ENCODE measurements around the gene AVPI1.
"Not testable (repeated sequence)": the region's sequence is repeated elsewhere in the genome, so short reads cannot be mapped to it uniquely, and the experiment has no call there.

AVPI1 gene

DNA sequence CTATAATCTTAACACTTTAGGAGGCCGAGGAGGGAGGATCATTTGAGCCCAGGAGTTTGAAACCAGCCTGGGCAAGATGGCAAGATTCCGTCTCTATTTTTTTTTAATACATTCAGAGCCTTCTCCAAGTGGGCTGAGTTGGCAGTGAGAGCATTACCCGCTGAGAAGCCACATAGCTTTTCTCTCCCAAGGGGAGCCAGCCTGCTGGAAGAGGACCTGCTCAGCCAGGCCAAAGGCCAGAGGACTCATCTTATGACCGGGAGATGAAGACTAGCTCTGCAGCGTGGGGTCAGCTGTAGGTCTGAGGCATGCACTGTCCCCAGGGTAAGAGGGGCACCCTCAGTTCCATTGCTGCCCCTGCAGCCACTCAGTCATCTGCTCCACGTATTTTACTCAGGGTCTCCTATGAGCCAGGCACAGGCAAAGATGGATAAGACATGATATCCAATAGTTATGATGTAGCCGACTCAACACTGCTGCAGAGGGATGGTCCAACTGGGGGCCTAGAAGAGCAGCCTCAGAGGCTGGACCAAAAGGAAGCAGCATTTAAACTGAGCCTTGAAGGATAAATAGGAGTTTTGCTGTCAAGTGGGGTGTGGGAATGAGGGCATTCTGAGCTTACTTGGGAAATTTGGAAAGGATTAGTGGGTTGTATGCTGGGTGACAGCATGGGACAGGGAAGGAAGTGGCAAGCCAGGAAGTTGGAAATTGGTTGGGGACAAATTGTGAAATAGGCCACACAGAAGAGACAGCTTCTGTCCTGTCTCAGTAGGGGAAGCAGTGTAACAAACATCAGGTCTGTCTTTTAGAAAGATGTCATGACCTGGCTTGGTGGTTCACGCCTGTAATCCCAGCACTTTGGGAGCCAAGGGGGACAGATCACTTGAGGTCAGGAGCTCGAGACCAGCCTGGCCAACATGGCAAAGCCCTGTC, 24.9 kb upstream of the AVPI1 start:
- no peak for DNase-seq

DNA sequence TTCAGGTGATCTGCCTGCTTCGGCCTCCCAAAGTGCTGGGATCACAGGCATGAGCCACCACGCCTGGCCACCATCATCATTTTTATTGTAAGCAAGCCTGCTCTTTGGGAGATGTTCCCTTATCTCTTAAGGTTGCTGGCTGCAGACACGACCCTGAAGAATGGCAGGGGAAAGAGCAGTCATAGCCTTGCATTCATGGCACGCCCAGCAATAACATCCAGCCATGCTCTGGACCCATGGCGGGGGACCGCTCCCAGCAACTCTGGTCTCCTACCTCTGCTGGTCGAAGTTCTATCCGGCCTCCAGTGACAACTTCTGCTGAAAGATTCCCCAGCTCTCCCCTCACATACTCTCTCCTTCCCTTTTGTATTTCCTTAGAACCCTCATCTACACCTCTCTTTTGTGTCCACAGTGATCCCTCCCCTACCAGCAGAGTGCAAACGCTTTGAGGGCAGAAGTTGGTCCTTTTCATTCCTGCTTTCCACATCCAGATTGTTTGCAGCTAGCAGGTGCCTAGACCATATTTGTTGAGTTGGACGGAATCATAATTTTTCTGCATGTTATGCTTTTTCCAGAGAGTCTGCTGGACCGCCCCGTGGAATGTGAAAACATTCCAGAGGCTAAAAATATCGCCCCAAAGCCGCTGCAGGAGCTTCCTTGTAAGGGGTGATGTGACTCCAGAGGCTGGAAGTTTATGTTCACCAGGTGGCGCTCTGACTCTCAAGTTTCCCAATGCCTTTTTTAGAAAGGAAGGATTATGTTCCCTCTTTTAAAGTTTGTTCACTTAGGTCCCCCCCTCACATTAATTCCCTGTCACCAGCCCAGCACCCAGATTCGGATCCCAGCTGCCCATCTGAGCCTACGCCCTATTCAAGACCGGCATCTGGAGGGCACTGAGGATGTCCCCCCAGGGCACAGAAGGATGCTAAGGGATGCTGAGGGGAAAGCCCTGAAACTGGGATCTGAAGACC, 22.2 kb upstream of the AVPI1 start:
- peak; percentile 8 for DNase-seq

GRCh38 chr10:97708167-97708566, 21.1 kb upstream of the AVPI1 start:
- DNase-seq = no peak

DNA sequence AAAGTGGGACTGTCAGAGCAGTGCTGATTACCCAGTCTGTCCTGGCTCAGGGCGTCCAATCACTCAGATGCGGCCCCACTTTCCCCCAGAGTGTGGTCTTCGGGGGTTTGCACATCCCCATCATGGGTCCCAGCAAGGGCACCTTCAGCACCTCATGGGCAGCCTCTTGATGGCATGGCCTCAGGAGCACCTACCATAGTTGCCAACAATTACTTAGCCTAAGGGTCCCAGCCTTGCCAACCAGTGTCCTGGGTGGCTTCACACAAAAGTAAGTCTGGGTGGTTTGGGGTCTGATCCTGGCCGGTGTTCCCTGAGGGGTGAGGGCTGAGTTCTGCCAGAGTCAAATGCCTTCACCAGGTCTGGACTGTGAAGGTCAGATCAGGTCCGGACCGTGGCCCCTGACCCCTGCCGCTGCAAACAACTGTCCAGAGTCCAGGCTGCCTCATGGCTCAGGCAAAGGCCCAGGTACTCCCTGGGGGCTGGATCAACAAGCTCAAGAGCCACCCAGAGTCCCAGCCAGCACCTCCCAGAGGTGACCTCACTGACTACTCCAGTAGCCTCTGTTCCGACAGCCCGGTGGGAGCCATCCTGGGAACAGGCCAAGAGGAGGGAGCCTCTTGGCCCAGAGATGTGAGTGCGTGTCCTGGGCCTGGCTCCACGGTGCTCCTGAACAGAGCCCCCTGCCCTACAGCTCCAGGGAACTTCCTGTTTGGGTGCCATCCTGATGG, 20.3 kb upstream of the AVPI1 start:
- DNase-seq = no peak

DNA sequence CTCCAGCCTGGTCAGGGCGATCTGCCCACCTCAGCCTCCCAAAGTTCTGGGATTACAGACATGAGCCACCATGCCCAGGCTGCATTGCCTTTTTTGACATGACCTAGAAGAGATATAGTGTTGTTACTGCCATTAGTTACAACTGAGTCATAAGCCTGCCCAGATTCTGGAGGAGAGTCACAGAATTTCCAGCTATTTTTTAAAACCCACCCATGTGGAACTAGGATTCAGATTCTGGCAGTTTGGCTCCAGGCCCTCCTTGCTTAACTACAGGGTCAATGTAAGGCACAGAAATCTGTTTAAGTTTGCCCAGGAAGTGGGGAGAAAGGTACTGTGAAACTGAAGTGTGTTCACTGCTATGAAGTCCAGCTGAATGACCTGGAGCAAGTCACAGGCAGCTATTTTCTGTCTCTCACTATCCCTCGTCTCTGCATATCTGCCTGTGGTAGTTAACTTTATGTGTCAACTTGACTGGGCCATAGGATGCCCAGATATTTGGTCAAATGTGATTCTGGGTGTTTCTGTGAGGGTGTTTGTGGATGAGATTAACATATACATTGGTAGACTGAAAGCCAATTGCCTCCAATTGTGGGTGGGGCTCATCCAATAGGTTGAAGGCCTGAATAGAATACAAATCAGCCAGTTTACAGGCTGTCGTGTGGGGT, 18.1 kb upstream of the AVPI1 start:
- no peak for DNase-seq

GRCh38 chr10:97704341-97704740, 17.3 kb upstream of the AVPI1 start:
- DNase-seq = no peak

GRCh38 chr10:97703398-97704067, 16.5 kb upstream of the AVPI1 start:
- no peak for DNase-seq

DNA sequence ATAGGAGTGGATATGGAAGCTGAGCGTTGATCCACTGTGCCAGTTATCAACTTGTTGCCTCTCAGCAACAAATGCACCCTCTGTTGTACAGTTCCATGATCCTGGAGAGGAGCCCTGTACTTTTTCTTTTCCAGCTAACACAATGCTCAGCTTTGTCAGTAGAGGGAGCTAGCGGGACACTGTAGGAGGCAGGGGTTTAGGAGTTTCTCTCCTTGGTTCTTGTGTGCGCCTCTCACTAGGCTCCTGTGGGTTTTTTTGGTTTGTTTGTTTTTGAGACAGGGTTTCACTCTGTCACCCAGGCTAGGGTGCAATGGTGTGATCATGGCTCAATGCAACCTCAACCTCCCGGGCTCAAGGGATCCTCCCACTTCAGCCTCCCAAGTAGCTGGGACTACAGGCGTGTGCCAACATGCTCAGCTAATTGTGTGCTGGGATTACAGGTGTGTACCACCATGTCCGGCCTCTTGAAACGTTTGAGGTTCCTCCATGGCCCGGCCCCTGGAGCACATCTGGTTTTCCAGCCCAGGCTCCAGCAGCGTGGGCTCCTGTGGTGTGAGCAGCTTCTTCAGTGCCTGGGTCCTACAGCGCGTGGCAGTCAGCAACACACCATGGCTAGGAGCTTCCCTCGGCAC, 14.5 kb upstream of the AVPI1 start:
- peak; percentile 58 for DNase-seq

- DNase-seq = peak; percentile 40
These were observed 11.1 kb upstream of the AVPI1 start for GRCh38 chr10:97698072-97698655.

DNA sequence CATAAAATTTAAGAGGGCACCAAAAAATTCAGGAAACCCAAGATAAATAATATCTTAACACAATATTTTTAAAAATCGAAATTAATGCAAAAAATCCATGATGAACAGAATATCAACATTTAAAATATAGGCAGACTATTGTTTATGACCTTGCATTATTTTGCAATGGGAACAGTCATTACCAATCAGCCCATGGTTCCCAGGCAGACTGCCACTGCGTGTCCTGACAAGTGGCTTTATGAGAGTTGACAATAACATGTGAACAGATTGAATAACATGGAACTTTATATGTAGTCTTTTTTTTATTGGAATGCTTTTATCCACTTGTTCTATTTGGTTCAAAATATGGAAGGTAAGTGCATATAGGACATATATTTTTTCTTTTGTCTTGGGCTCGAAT, 3.1 kb upstream of the AVPI1 start:
- peak; percentile 22 for DNase-seq

DNA sequence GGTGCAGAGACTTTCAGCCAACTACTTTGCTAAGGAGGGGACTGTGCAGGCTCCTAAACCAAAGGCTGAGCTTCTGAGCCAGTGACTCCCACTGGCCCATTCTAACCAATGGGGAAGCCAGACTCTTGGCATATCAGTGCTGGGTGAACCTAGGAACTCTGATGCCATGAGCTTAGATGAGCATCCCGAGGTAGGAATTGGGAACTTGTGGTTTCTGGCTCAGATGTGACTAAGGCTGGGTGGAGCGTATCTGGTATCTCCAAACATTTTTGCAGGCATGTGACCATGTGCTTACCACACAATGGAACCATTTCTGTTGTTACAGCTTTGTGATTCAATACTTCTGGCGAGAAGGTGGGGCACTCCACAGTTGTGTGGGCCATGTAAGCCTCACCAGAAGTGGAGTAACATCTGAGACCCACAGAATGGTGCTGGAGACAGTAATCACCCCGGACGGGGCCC, 2.5 kb upstream of the AVPI1 start:
- no peak for DNase-seq

- no peak for DNase-seq
These were observed 1.0 kb upstream of the AVPI1 start for GRCh38 chr10:97687785-97688781.

- DNase-seq = no peak
These were observed 610 bp downstream of the AVPI1 start for GRCh38 chr10:97686301-97686961.

GRCh38 chr10:97685395-97685958, 1.6 kb downstream of the AVPI1 start:
- DNase-seq = no peak

DNA sequence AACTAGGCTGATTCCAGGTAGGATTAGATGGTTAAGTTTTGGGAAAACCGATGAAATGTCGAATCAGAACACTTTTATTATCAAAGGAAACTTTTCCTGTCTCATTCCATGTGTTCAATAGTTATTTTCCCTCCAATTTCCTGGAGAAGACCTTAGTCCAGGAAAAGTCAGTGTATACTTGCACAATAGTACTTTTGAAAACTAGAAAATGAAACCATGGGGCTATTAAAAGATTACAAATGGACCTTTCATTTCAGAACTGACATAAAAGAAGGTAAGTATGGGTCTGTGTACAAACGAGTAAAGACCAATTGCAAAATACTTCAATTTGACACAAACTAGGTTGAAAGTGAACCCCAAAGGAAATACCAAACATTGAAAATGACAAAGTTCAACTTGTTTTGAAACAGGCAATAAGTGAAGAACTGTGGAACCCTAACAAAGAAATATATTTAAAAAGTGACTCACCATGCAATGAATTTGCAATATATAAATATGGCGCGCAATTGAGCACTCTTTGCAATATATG, 2.1 kb downstream of the AVPI1 start:
- DNase-seq = no peak

DNA sequence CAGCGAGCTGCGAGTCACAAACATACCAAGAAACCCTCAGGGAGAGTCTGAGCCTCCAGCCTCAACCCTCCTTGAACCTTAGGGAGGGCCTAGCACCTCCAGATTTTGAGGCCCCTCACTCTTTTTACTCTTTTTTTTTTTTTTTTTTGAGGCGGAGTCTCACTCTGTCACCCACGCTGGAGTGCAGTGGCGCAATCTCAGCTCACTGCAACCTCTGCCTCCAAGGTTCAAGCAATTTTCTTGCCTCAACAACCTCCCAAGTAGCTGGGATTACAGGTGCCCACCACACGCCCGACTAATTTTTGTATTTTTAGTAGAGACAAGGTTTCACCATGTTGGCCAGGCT, 2.7 kb downstream of the AVPI1 start:
- not testable (repeated sequence) for DNase-seq

GRCh38 chr10:97683556-97684367, 3.3 kb downstream of the AVPI1 start:
- no peak for DNase-seq

Data from NCI-H1694 (cell line).